Memory B cell (primary cell): Measurements from ENCODE around the gene EIF3A.
"Not testable (repeated sequence)": the region's sequence is repeated elsewhere in the genome, so short reads cannot be mapped to it uniquely, and the experiment has no call there.

Experiments used
- ATAC-seq: fragments of 150-1000 bp; cut with Tn5 transposase; 2 replicates; pipeline ENCODE4 v1.10.0; 2021; ENCODE audit warnings: low read depth, mild to moderate bottlenecking, moderate library complexity
- DNase-seq, 2 donors: peaks; one replicate each; pipeline ENCODE4 v3.0.0; 2022; ENCODE audit warnings: low spot score in 2 of 2
- H3K27ac Mint-ChIP-seq: one replicate; pipeline ENCODE4 v1.8.0; 2022; ENCODE audit warnings: mild to moderate bottlenecking, moderate library complexity, mixed read lengths
- H3K27me3 Mint-ChIP-seq: one replicate; pipeline ENCODE4 v1.8.0; 2022; ENCODE audit warnings: mixed read lengths
- H3K36me3 Mint-ChIP-seq: one replicate; pipeline ENCODE4 v1.8.0; 2022; ENCODE audit warnings: mild to moderate bottlenecking, mixed read lengths
- H3K4me1 Mint-ChIP-seq: one replicate; pipeline ENCODE4 v1.8.0; 2022; ENCODE audit warnings: mixed read lengths
- H3K4me3 Mint-ChIP-seq: one replicate; pipeline ENCODE4 v1.8.0; 2022; ENCODE audit warnings: mild to moderate bottlenecking, moderate library complexity, mixed read lengths
- H3K9me3 Mint-ChIP-seq: one replicate; pipeline ENCODE4 v1.8.0; 2022; ENCODE audit warnings: mixed read lengths

EIF3A gene, protein sequence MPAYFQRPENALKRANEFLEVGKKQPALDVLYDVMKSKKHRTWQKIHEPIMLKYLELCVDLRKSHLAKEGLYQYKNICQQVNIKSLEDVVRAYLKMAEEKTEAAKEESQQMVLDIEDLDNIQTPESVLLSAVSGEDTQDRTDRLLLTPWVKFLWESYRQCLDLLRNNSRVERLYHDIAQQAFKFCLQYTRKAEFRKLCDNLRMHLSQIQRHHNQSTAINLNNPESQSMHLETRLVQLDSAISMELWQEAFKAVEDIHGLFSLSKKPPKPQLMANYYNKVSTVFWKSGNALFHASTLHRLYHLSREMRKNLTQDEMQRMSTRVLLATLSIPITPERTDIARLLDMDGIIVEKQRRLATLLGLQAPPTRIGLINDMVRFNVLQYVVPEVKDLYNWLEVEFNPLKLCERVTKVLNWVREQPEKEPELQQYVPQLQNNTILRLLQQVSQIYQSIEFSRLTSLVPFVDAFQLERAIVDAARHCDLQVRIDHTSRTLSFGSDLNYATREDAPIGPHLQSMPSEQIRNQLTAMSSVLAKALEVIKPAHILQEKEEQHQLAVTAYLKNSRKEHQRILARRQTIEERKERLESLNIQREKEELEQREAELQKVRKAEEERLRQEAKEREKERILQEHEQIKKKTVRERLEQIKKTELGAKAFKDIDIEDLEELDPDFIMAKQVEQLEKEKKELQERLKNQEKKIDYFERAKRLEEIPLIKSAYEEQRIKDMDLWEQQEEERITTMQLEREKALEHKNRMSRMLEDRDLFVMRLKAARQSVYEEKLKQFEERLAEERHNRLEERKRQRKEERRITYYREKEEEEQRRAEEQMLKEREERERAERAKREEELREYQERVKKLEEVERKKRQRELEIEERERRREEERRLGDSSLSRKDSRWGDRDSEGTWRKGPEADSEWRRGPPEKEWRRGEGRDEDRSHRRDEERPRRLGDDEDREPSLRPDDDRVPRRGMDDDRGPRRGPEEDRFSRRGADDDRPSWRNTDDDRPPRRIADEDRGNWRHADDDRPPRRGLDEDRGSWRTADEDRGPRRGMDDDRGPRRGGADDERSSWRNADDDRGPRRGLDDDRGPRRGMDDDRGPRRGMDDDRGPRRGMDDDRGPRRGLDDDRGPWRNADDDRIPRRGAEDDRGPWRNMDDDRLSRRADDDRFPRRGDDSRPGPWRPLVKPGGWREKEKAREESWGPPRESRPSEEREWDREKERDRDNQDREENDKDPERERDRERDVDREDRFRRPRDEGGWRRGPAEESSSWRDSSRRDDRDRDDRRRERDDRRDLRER (N-terminal part only)

DNA sequence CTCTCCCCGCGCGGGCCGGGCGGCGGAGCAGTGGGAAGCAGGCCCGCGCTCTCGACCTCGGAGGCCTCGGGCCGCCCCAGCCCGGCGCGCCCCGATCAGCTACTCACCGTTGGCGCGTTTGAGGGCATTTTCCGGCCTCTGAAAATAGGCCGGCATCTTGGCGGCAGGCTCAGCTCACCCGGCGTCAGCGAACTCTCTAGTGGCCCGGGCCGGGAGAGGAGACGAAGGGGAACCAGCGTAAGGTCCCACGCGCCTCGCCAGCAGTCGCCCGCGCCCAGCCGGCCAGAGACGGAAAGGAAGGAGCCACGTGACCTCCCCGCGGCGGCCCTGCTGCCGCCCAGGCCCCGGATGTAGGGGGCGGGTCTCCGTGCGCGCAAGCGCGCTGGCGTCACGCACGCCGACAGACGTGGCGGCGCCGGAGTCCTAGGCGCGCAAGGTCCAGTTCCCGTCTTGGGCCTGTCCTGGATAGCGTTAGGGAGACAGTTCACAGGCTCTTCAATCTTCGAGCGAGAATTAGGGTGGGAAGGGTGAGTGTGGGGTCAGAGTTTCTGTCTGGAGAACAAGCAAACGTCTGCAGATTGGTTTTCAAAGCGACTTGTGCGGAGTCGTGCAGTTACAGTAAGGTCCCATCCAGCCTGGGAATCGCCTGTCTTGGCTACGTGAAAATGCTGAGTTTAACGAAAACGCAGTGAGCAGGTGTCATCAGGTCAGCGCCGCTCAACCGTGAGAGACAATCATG is at the start of gene EIF3A:
TSS of gene EIF3A (minus strand) at position 297 of the 739 bp plus-strand sequence. CDS start at position 156, 141 bp downstream.
- Mint-ChIP-seq H3K36me3 (peaks cover 4% of the 10 kb centered on the region), H3K27me3 (no peaks in the 10 kb centered on the region), H3K27ac (peak within 1 kb of the TSS; percentile 96), H3K9me3 (no peaks in the 10 kb centered on the region), H3K4me1 (peaks cover 33% of the 10 kb centered on the region), H3K4me3 (peak within 1 kb of the TSS; percentile 89)
- peak; percentile 83 for ATAC-seq
- DNase-seq: peak; percentile 94 to 95

DNA sequence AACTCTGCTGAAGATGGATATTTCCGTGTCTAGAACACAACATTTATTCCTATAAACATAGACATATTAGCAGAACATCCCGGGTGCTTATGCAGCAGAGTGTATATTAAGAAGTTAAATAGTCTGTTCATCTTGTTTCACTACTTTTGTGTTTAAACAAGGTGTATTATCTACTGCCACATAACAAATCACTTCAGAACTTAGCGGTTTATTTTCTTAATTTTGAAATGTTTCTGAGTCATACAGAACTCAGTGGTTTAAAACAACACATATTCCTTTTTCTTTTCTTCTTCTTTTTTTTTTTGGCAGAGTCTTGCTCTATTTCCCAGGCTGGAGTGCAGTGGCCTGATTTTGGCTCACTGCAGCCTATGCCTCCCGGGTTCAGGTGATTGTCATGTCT is 49.1 kb upstream of the EIF3A start:
- no peak for ATAC-seq
- Mint-ChIP-seq H3K36me3 (peaks cover 21% of the 10 kb centered on the region), H3K9me3 (peaks cover 3% of the 10 kb centered on the region), H3K27me3 (no peaks in the 10 kb centered on the region), H3K27ac (no peak overlapping the region), H3K4me1 (peaks cover 8% of the 10 kb centered on the region), H3K4me3 (no peak overlapping the region)
- no peak for DNase-seq

DNA sequence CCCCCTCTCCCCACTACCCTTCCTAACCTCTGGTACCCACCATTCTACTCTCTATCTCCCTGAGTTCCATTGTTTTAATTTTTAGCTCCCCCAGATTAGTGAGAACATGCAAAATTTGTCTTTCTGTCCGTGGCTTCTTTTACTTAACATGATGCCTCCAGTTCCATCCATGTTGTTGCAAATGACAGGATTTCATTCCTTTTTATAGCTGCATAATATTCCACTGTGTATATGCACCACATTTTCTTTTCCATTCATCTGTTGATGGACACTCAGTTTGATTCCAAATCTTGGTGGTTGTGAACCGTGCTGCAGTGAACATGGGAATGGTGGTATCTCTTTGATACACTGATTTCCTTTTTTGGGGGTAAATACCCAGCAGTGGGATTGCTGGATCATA is 45.3 kb upstream of the EIF3A start:
- no peak overlapping the region for H3K27ac Mint-ChIP-seq
- H3K36me3 Mint-ChIP-seq: peaks cover 20% of the 10 kb centered on the region
- peaks cover 4% of the 10 kb centered on the region for H3K4me1 Mint-ChIP-seq
- H3K9me3 Mint-ChIP-seq: peaks cover 3% of the 10 kb centered on the region
- DNase-seq (no peak), ATAC-seq (no peak)
- H3K27me3 Mint-ChIP-seq: no peaks in the 10 kb centered on the region
- H3K4me3 Mint-ChIP-seq: no peak overlapping the region

DNA sequence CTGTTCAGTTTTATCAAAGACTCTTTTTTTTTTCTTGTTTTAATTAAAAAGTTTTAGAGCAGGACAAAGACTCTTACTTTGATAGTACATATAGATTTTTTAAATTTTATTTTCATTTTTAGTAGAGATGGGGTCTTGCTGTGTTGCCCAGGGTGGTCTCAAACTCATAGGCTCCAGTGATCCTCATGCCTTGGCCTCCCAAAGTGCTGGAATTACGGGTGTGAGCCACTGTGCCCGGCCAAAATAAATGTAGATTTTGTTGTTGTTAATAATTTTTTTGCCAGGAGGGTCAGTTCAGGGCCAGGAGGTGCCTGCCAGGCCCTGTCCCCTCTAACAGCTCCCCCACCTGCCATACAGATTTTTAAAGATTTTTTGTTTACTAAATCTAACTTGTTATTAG is 40.3 kb upstream of the EIF3A start:
- H3K27me3 Mint-ChIP-seq: no peaks in the 10 kb centered on the region
- H3K4me1 Mint-ChIP-seq: peaks cover 4% of the 10 kb centered on the region
- ATAC-seq (no peak), DNase-seq (no peak)
- peaks cover 14% of the 10 kb centered on the region for H3K36me3 Mint-ChIP-seq
- H3K27ac Mint-ChIP-seq: no peak overlapping the region
- peaks cover 2% of the 10 kb centered on the region for H3K9me3 Mint-ChIP-seq
- H3K4me3 Mint-ChIP-seq: no peak overlapping the region

DNA sequence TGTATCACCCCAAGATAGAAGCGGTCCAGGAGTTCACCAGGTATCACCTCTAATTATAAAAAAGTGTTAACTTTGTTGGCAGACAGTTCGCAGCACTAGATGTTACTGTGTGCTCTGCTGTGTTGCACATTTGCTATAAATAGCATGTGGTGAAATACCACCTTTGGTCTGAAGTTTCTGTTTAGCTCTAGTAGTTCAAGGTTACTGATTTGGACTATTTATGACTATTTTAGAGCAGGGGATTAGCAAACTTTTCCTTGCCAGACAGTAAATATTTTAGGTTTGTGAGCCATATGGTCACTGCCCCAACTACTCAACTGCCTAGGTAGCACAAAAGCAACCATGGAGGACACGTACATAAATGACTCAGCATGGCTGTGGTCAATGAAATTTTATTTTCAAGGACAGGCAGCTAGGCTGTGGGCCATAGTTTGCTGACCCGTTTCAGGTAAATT is 39.8 kb upstream of the EIF3A start:
- Mint-ChIP-seq H3K27ac (no peak overlapping the region), H3K9me3 (no peaks in the 10 kb centered on the region), H3K4me3 (no peak overlapping the region), H3K4me1 (peaks cover 4% of the 10 kb centered on the region), H3K36me3 (peaks cover 11% of the 10 kb centered on the region), H3K27me3 (no peaks in the 10 kb centered on the region)
- ATAC-seq (peak; percentile 31), DNase-seq (no peak)

DNA sequence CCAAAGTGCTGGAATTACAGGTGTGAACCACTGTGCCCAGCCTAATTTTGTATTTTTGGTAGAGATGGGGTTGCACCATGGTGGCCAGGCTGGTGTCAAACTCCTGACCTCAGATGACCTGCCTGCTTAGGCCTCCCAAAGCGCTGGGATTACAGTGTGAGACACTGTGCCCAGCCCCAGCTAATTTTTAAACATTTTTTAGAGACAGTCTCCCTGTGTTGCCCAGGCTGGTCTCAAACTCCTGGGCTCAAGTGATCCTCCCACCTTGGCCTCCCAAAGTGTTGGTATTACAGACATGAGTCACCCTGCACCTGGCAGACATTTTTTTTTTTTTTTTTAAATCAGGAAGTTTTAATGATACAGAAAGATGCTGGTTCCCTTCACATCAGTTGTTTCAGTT is 38.8 kb upstream of the EIF3A start:
- Mint-ChIP-seq H3K4me1 (peaks cover 4% of the 10 kb centered on the region), H3K27me3 (no peaks in the 10 kb centered on the region), H3K36me3 (peaks cover 15% of the 10 kb centered on the region), H3K4me3 (no peak overlapping the region), H3K9me3 (no peaks in the 10 kb centered on the region), H3K27ac (no peak overlapping the region)
- no peak for DNase-seq
- no peak for ATAC-seq

DNA sequence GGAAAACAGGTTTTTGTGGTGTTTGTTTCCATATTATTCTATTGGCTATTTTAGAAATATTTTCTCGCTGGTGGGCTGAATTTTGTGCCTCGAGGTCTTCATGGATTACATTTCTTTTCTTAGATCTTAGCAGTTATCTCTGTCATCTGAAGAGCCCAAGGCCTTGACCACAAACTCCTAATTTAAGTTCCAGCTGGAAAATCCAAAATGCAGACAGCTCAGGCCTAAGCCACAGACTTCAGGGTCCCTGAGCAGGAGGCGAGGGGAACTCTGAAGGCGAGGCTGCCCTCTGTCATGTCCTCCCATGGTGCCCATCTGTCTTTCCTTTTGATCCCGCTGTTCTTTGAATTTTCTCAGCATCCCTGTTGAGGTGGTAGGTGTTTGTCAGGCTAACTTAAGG is 37.6 kb upstream of the EIF3A start:
- H3K4me1 Mint-ChIP-seq: peaks cover 4% of the 10 kb centered on the region
- ATAC-seq (no peak), DNase-seq (no peak)
- H3K4me3 Mint-ChIP-seq: no peak overlapping the region
- H3K27ac Mint-ChIP-seq: no peak overlapping the region
- H3K27me3 Mint-ChIP-seq: no peaks in the 10 kb centered on the region
- peaks cover 21% of the 10 kb centered on the region for H3K36me3 Mint-ChIP-seq
- H3K9me3 Mint-ChIP-seq: no peaks in the 10 kb centered on the region

DNA sequence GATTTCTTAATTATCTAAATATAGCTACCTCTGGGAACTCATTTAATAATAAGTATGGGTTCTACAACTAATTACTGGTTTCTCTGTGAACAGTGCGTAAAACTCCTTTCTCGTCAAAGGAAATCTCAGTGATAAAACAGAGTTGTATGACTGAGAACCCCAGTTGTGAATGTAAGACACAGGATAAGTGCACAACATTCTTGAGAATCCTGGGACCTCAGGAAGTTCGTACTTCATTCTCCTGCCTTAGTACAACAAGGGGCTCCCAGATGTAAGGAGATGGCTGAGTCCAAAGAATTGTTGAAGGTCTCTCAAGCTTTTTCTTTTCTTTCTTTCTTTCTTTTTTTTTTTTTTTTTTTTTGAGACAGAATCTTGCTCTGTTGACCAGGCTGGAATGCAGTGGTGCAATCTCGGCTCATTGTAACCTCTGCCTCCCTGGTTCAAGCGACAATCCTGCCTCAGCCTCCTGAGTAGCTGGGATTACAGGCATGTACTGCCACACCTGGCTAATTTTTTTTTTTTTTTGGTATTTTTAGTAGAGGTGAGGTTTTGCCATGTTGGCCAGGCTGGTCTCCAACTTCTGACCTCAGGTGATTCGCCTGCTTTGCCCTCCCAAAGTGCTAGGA is 35.8 kb upstream of the EIF3A start:
- no peaks in the 10 kb centered on the region for H3K27me3 Mint-ChIP-seq
- H3K36me3 Mint-ChIP-seq: peaks cover 23% of the 10 kb centered on the region
- no peak for ATAC-seq
- H3K9me3 Mint-ChIP-seq: no peaks in the 10 kb centered on the region
- H3K4me3 Mint-ChIP-seq: no peak overlapping the region
- DNase-seq: no peak
- H3K4me1 Mint-ChIP-seq: peaks cover 4% of the 10 kb centered on the region
- no peak overlapping the region for H3K27ac Mint-ChIP-seq

DNA sequence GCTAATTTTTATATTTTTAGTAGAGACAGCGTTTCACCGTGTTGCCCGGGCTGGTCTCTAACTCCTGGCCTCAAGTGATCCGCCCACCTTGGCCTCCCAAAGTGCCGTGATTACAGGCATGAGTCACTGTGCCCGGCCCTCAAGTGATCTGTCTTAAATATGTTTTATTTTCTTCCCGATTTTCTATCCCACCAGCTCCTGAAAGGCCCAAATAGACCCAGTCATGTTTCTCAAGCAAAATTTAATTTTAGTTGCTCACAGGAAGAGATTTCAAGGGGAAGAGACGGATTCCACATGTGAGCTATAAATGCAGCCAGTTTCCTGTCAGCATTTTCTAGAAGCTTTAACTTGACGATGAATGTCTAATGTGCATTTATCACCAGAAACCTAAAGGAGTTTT is 35.3 kb upstream of the EIF3A start:
- no peak overlapping the region for H3K27ac Mint-ChIP-seq
- H3K27me3 Mint-ChIP-seq: no peaks in the 10 kb centered on the region
- DNase-seq (no peak), ATAC-seq (no peak)
- no peak overlapping the region for H3K4me3 Mint-ChIP-seq
- H3K4me1 Mint-ChIP-seq: peaks cover 4% of the 10 kb centered on the region
- peaks cover 23% of the 10 kb centered on the region for H3K36me3 Mint-ChIP-seq
- H3K9me3 Mint-ChIP-seq: no peaks in the 10 kb centered on the region

DNA sequence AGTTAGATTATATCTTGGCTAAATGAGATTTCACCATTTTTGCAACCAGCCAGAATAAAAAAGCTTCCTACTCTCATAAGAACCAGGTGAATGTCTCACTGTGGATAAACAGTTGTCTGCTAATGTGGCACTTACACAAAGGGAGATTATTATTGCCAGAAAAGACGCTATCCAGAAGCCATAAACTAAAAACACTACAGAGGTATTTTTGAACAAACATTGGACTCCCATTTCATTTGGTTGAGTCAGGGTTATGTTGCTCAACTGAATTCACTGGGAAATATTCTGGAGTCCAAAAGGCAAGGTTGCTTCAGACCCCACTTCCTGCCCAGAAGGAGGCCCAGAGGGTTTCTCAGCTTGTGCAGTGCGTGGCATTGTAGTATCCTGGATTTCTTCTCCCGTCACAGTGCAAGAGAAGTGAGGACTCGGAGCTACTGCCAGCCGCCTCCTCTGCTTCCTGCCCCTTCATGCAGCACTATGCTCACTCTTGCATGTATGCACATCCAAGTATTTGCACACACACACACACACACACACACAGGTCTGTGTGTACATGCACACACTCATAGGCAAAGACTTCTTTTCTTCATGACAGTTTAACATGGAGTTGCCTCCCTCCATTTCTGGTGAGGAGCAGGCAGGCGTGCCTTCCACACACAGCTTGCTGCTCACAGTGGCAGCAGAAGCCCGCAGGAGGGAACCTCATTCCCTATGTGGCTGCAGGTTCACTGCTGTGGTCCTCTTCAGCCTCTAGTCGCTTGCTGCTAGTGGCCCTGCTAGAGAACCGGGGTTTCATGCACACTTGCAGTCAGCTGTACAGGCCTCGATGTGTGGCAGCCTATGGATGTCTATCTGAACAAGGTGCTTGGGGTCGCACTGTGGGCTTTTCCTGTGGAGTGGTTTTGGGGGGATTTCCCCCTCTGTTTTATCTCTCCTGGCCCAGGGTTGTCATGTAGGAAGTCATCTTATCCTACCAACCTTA is 33.4 kb upstream of the EIF3A start:
- Mint-ChIP-seq H3K27me3 (no peaks in the 10 kb centered on the region), H3K36me3 (peaks cover 23% of the 10 kb centered on the region), H3K27ac (no peak overlapping the region), H3K4me1 (no peaks in the 10 kb centered on the region), H3K4me3 (no peak overlapping the region), H3K9me3 (no peaks in the 10 kb centered on the region)
- DNase-seq (no peak), ATAC-seq (no peak)

DNA sequence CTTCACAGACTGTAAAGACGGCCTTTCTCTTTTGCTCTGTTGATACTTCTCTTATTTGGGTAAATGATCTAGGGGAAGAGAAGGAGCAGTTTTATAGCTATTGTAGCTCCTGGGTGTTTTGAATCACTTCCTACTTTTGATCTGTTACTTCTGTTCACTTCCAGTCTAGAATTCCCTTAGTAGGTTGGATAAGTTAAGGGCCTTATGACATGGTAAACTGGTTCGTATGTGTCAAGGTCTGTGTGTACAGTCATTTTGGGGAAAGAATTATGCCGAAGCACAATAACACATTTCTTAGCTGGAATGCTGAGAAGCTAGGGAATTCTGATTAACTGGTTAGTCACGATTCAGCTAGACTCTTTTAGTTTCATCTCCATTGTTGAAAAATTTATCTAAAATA is 31.4 kb upstream of the EIF3A start:
- DNase-seq: no peak
- no peak overlapping the region for H3K27ac Mint-ChIP-seq
- no peak overlapping the region for H3K4me3 Mint-ChIP-seq
- H3K27me3 Mint-ChIP-seq: no peaks in the 10 kb centered on the region
- H3K9me3 Mint-ChIP-seq: no peaks in the 10 kb centered on the region
- ATAC-seq: no peak
- no peaks in the 10 kb centered on the region for H3K4me1 Mint-ChIP-seq
- H3K36me3 Mint-ChIP-seq: peaks cover 18% of the 10 kb centered on the region

DNA sequence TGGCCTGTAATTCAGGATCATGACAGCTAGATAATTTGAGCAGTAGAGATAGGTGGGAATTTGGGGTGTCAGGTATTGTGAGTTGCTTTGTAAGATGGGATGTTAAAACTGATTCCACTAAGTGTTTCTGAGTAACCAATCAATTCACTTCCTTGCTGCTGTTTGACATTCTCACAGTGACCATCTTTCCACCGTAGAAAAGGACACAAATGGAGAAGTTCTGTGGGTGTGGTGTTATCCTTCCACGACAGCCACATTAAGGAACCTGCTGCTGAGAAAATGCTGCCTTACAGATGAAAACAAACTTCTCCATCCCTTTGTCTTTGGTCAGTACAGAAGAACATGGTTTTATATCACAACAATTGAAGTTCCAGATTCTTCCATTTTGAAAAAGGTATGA is 27.2 kb upstream of the EIF3A start:
- H3K9me3 Mint-ChIP-seq, H3K4me3 Mint-ChIP-seq, H3K27me3 Mint-ChIP-seq, ATAC-seq, H3K36me3 Mint-ChIP-seq, DNase-seq, H3K4me1 Mint-ChIP-seq, H3K27ac Mint-ChIP-seq: not testable (repeated sequence)
